K562 (cell line): ENCODE results near the gene COG7. TPM values are rescaled to one million over a fixed set of nuclear protein-coding genes. Genes with fewer than 3 reads are reported as not detected.

Experiments used
- ATAC-seq: fragments of 200-7000 bp; cut with Tn5 transposase; 3 replicates; pipeline ENCODE4 v1.9.1; 2020; ENCODE audit warnings: moderate library complexity
- BruUV-seq: library from RNA; stranded (reverse); fragments of 400-500 nt; replicated peaks from 2 replicates; lab custom pipeline; 2021; lab: Mats Ljungman, UMichigan
- CTCF ChIA-PET: fragments of 300-600 bp; formaldehyde crosslinking; extraction: SDS; loops from one replicate; lab custom pipeline; 2021; ENCODE audit warnings: low intra/inter-chr PET ratio; lab: Yijun Ruan, JAX
- POLR2A ChIA-PET: fragments of 300-600, 350-650 bp; sonication (Branson Sonifier 250); formaldehyde crosslinking; extraction: SDS; loops from one replicate; lab custom pipeline; 2021; ENCODE audit warnings: antibody characterized with exemption, inconsistent platforms; lab: Yijun Ruan, JAX
- DNase-seq, 4 experiments: peaks; one replicate each; pipeline versions ENCODE4 v3.0.0 to v3.0.0-alpha.2; 2011 to 2018; ENCODE audit warnings: low spot score in 3 of 4, mixed read lengths in 3 of 4; ENCODE audit errors: extremely low read depth in 1 of 4
- FAIRE-seq: peaks from 2 replicates; lab custom pipeline; 2011; peaks lifted over from hg19 to GRCh38; lab: Jason Lieb, UNC
- H2AFZ ChIP-seq: 2 replicates; pipeline ENCODE4 v1.6.0; 2011; ENCODE audit warnings: low read depth, low read length, control low read depth, inconsistent platforms
- H3K27ac ChIP-seq: fragments of 200-600 bp; 3 replicates; pipeline ENCODE4 v1.8.0; 2011; ENCODE audit warnings: low read depth, mild to moderate bottlenecking, control low read depth, inconsistent platforms, low read length, moderate library complexity, mixed read lengths; ENCODE audit errors: extremely low read depth
- H3K27me3 ChIP-seq, 2 experiments: fragments of 300-600 bp in 1 of 2; 2 replicates in 1 of 2; 3 replicates in 1 of 2; pipeline versions ENCODE4 v1.6.0 to v1.8.0; 2011; ENCODE audit warnings: inconsistent platforms in 2 of 2, low read length in 2 of 2, mild to moderate bottlenecking in 1 of 2, mixed read lengths in 1 of 2, moderate library complexity in 1 of 2; ENCODE audit not compliant: control insufficient read depth in 2 of 2, insufficient read depth in 2 of 2
- H3K36me3 ChIP-seq: fragments of 300-600 bp; 3 replicates; pipeline ENCODE4 v1.8.0; 2011; ENCODE audit warnings: mild to moderate bottlenecking, low read length, inconsistent platforms; ENCODE audit not compliant: control insufficient read depth, insufficient read depth
- H3K4me1 ChIP-seq, 2 experiments: fragments of 200-600 bp in 1 of 2; replicated peaks in 1 of 2; 2 replicates in 1 of 2; 3 replicates in 1 of 2; pipeline versions ENCODE4 v1.5.1 to v1.8.0; 2011; ENCODE audit warnings: inconsistent platforms in 2 of 2, low read length in 2 of 2, mild to moderate bottlenecking in 1 of 2, mixed read lengths in 1 of 2, moderate library complexity in 1 of 2; ENCODE audit not compliant: control insufficient read depth in 2 of 2, insufficient read depth in 2 of 2
- H3K4me2 ChIP-seq: 2 replicates; pipeline ENCODE4 v1.6.1; 2011; ENCODE audit warnings: low read length, control low read depth, inconsistent platforms, mixed read lengths; ENCODE audit not compliant: insufficient read depth
- H3K4me3 ChIP-seq: fragments of 200-600 bp; sonication (generic), shearing (Covaris generic); 2 replicates; pipeline ENCODE4 v1.5.1; 2016; ENCODE audit warnings: control low read depth, inconsistent platforms
- H3K79me2 ChIP-seq: fragments of 200-600 bp; 3 replicates; pipeline ENCODE4 v1.8.0; 2011; ENCODE audit warnings: low read length, inconsistent platforms; ENCODE audit not compliant: control insufficient read depth, insufficient read depth
- H3K9ac ChIP-seq, 2 experiments: 2 replicates each; pipeline versions ENCODE4 v1.6.0 to v1.6.1; 2011; ENCODE audit warnings: low read depth in 2 of 2, low read length in 2 of 2, control low read depth in 1 of 2, inconsistent platforms in 1 of 2, mild to moderate bottlenecking in 1 of 2, mixed read lengths in 1 of 2; ENCODE audit not compliant: insufficient read depth in 1 of 2
- H3K9me1 ChIP-seq: one replicate; pipeline ENCODE4 v1.6.0; 2011; ENCODE audit warnings: inconsistent platforms, mild to moderate bottlenecking, low read length, moderate library complexity; ENCODE audit not compliant: control insufficient read depth, insufficient read depth
- H3K9me3 ChIP-seq: replicated peaks from 2 replicates; pipeline ENCODE4 v1.5.1; 2011; ENCODE audit warnings: low read depth, low read length, inconsistent platforms; ENCODE audit not compliant: control insufficient read depth, insufficient read depth
- H4K20me1 ChIP-seq: replicated peaks from 2 replicates; pipeline ENCODE4 v1.6.1; 2011; ENCODE audit warnings: low read length, inconsistent platforms, mixed read lengths; ENCODE audit not compliant: control insufficient read depth, insufficient read depth
- BRD9 ChIP-seq: fragments of 450-650 bp; IDR thresholded peaks from 2 replicates; pipeline ENCODE4 v1.6.1; 2018; ENCODE audit warnings: low read depth; ENCODE audit not compliant: partially characterized antibody
- E2F5 ChIP-seq: sonication (generic); formaldehyde crosslinking; IDR thresholded peaks from 2 replicates; pipeline ENCODE4 v1.8.0; 2022; ENCODE audit warnings: mild to moderate bottlenecking, missing genetic modification reagents
- E2F8 ChIP-seq: fragments of 450-650 bp; IDR thresholded peaks from 2 replicates; pipeline ENCODE4 v1.7.1; 2018; ENCODE audit warnings: mild to moderate bottlenecking, low read depth; ENCODE audit not compliant: partially characterized antibody
- IRF2 ChIP-seq: sonication (generic); formaldehyde crosslinking; IDR thresholded peaks from 2 replicates; pipeline ENCODE4 v1.8.1; 2022; ENCODE audit warnings: mild to moderate bottlenecking, missing genetic modification reagents
- KLF1 ChIP-seq: fragments of 450-650 bp; IDR thresholded peaks from 2 replicates; pipeline ENCODE4 v1.6.1; 2016; ENCODE audit warnings: missing genetic modification characterization, missing compliant biosample characterization
- NR1H2 ChIP-seq: sonication (generic); formaldehyde crosslinking; IDR thresholded peaks from 2 replicates; pipeline ENCODE4 v1.4.0; 2020; ENCODE audit warnings: mild to moderate bottlenecking, missing genetic modification reagents
- PPARD ChIP-seq: fragments of 250-450 bp; sonication (Bioruptor Pico); IDR thresholded peaks from 2 replicates; pipeline ENCODE4 v1.8.0; 2022; ENCODE audit warnings: inconsistent platforms, mild to moderate bottlenecking, moderate library complexity
- SMAD3 ChIP-seq: fragments of 450-650 bp; formaldehyde crosslinking; conservative IDR thresholded peaks from 2 replicates; pipeline ENCODE4 v1.4.0; 2020; ENCODE audit warnings: mild to moderate bottlenecking
- TBL1XR1 ChIP-seq, 2 experiments: IDR thresholded peaks; 2 replicates each; pipeline ENCODE4 v1.6.1; 2012; ENCODE audit warnings: improper control_type of control experiment in 2 of 2, low read length in 2 of 2, mild to moderate bottlenecking in 1 of 2
- TEAD2 ChIP-seq: fragments of 450-650 bp; IDR thresholded peaks from 2 replicates; pipeline ENCODE4 v1.6.1; 2016; ENCODE audit warnings: missing genetic modification characterization, control low read depth, missing compliant biosample characterization
- U2AF1 ChIP-seq: fragments of 200-400 bp; formaldehyde crosslinking; optimal IDR thresholded peaks from 2 replicates; pipeline ENCODE3; 2017; ENCODE audit warnings: mild to moderate bottlenecking, low read depth, low read length, moderate library complexity
- ZBTB34 ChIP-seq: fragments of 250-450 bp; sonication (Bioruptor Pico); IDR thresholded peaks from 2 replicates; pipeline ENCODE4 v1.8.0; 2021; ENCODE audit warnings: mild to moderate bottlenecking, moderate library complexity
- ZNF239 ChIP-seq: fragments of 250-450 bp; sonication (Bioruptor Pico); IDR thresholded peaks from 2 replicates; pipeline ENCODE4 v1.4.0; 2020; ENCODE audit warnings: mild to moderate bottlenecking
- ZNF511 ChIP-seq: sonication (generic); formaldehyde crosslinking; IDR thresholded peaks from 2 replicates; pipeline ENCODE4 v1.8.0; 2022; ENCODE audit warnings: mild to moderate bottlenecking, missing genetic modification reagents
- ZNF589 ChIP-seq: fragments of 200-800 bp; sonication (Bioruptor generic); IDR thresholded peaks from 2 replicates; pipeline ENCODE4 v1.6.1; 2016; ENCODE audit warnings: low read depth, missing genetic modification characterization, missing compliant biosample characterization
- WGBS: fragments of 100-300 bp; shearing (Covaris generic); methylation state at CpG from one replicate; pipeline ENCODE4 v1.1.6; 2016; ENCODE audit warnings: low coverage, mixed read lengths; ENCODE audit not compliant: insufficient coverage; ENCODE audit errors: missing lambda C conversion rate; 5-methylcytosine and 5-hydroxymethylcytosine counted together
- in situ Hi-C: fragments of 300-500 bp; cut with MboI; formaldehyde crosslinking; loops from 4 replicates; pipeline ENCODE4 v1.15.0; 2018; ENCODE audit warnings: inconsistent platforms, mixed read lengths
- intact Hi-C: fragments of 100-400 bp; cut with micrococcal nuclease; formaldehyde crosslinking; loops from 2 replicates; pipeline ENCODE4 v1.14.2; 2022
- polyA plus RNA-seq, 8 experiments: library from polyadenylated mRNA; depleted of rRNA in 4 of 8; stranded (reverse) in 5 of 8; unstranded in 3 of 8; fragments of >200 nt; fragmentation: Nextera tagmentation in 2 of 8; fragmentation: Illumina TruSeq in 1 of 8; extraction: Ambion mirVana in 2 of 8; extraction: Trizol in 1 of 8; gene quantifications; 2 replicates each; pipeline versions ENCODE4 v1.2.1 to v1.2.3, GENCODE V29; 2011 to 2014; ENCODE audit warnings: inconsistent platforms in 1 of 8, missing spikeins in 1 of 8
- total RNA-seq, 7 experiments: library from RNA; depleted of rRNA in 6 of 7; stranded (reverse); fragments of >200 nt in 6 of 7; fragmentation: Illumina TruSeq in 2 of 7; extraction: Trizol in 2 of 7; gene quantifications; 2 replicates each; pipeline versions ENCODE4 v1.2.1 to v1.2.3, GENCODE V29; 2011 to 2021; ENCODE audit warnings: low replicate concordance in 1 of 7

Gene COG7
- total and polyA plus RNA-seq, 9 of the 15 experiments (the other 6 are each of a cell fraction or from before 2014, with no cell fraction given): 3.8 to 17.6 (median 13.4) TPM

GRCh38 chr16:23401139-23401538, 51.9 kb downstream of the COG7 start:
- 79% methylated on average over 8 of the region's 8 CpGs for WGBS
- DNase-seq: no peak
- intact Hi-C loops: no loop called here
- Histone ChIP-seq H3K9ac (no peak overlapping the region), H3K9me3 (no peaks in the 10 kb centered on the region), H3K4me3 (no peak overlapping the region), H3K27ac (no peak overlapping the region), H2AFZ (no peak overlapping the region), H3K36me3 (peaks cover 60% of the 10 kb centered on the region; the same call in 2 of the 3 replicates), H3K4me2 (no peak overlapping the region), H3K27me3 (no peaks in the 10 kb centered on the region), H3K9me1 (no peaks in the 10 kb centered on the region), H4K20me1 (0 out of 2 replicates have a peak, but pooled peaks cover 5% of the 10 kb centered on the region)
- POLR2A ChIA-PET: interaction anchor here (0.7 to 3.7 kb wide), 2 partner anchors 14 to 18 kb away, joined by 3 to 9 read pairs; no protein-coding TSS in a partner anchor
- no TSS peak for BruUV-seq
- CTCF ChIA-PET: no interaction called here
- no peak for ATAC-seq
- no peak for TF ChIP-seq ZBTB34 (CRISPR knock-in tag)
- TF ChIP-seq ZNF239 (CRISPR knock-in tag): no peak
- TF ChIP-seq U2AF1: no peak
- TF ChIP-seq ZNF589 (CRISPR knock-in tag): no peak
- no peak for TF ChIP-seq BRD9
- no peak for TF ChIP-seq E2F5 (CRISPR knock-in tag)
- TF ChIP-seq TBL1XR1 (IDR thresholded peaks at IDR 0.05; ENCODE audit: low read length in 2 of 2): no peak
- no peak for TF ChIP-seq ZNF511 (CRISPR knock-in tag)
- TF ChIP-seq NR1H2: no peak
- no peak for TF ChIP-seq IRF2 (CRISPR knock-in tag)
- no peak for TF ChIP-seq TEAD2 (tag)
- TF ChIP-seq PPARD: no peak
- TF ChIP-seq E2F8: no peak
- TF ChIP-seq SMAD3: no peak
- no peak for TF ChIP-seq KLF1 (tag)
- TF ChIP-seq, all 486 proteins: peak for 0
- H3K4me1 ChIP-seq: no peaks in the 10 kb centered on the region
- no peaks in the 10 kb centered on the region for H3K79me2 ChIP-seq
- no peak for FAIRE-seq
- in situ Hi-C loops: no loop called here
